DND-41 (cell line): ENCODE measurements around the gene CLEC14A.

Experiments
- EZH2 ChIP-seq: IDR thresholded peaks from 3 replicates; pipeline ENCODE4 v1.6.1; 2012; ENCODE audit warnings: borderline replicate concordance, low read depth, mild to moderate bottlenecking, moderate library complexity, low read length, inconsistent platforms; ENCODE audit not compliant: severe bottlenecking
- TF ChIP-seq, protein P1 (sequence below): IDR thresholded peaks from 2 replicates; pipeline ENCODE4 v1.5.1; 2012; ENCODE audit warnings: borderline replicate concordance, low read length, moderate library complexity, mild to moderate bottlenecking; ENCODE audit not compliant: poor library complexity, severe bottlenecking; ENCODE audit errors: extremely low read depth

- TF ChIP-seq, protein P1, sequence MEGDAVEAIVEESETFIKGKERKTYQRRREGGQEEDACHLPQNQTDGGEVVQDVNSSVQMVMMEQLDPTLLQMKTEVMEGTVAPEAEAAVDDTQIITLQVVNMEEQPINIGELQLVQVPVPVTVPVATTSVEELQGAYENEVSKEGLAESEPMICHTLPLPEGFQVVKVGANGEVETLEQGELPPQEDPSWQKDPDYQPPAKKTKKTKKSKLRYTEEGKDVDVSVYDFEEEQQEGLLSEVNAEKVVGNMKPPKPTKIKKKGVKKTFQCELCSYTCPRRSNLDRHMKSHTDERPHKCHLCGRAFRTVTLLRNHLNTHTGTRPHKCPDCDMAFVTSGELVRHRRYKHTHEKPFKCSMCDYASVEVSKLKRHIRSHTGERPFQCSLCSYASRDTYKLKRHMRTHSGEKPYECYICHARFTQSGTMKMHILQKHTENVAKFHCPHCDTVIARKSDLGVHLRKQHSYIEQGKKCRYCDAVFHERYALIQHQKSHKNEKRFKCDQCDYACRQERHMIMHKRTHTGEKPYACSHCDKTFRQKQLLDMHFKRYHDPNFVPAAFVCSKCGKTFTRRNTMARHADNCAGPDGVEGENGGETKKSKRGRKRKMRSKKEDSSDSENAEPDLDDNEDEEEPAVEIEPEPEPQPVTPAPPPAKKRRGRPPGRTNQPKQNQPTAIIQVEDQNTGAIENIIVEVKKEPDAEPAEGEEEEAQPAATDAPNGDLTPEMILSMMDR: no peak
- no peak for TF ChIP-seq EZH2
These were observed 30.6 kb upstream of the CLEC14A start for GRCh38 chr14:38286452-38286851.
